Daoy (cell line): ENCODE measurements around the gene DCC. TPM values are rescaled to one million over a fixed set of nuclear protein-coding genes. Genes with fewer than 3 reads are reported as not detected.

Experiments used
- DNase-seq: peaks from one replicate; pipeline ENCODE4 v3.0.0-alpha.2; 2015; ENCODE audit warnings: low read depth
- total RNA-seq: library from RNA; depleted of rRNA; stranded (reverse); fragments of >200 nt; shearing (Covaris generic); gene quantifications from 2 replicates; pipeline ENCODE4 v1.2.3, GENCODE V29; 2014

Gene DCC
- total RNA-seq, 1 experiment from 2014 or later = not detected

DNA sequence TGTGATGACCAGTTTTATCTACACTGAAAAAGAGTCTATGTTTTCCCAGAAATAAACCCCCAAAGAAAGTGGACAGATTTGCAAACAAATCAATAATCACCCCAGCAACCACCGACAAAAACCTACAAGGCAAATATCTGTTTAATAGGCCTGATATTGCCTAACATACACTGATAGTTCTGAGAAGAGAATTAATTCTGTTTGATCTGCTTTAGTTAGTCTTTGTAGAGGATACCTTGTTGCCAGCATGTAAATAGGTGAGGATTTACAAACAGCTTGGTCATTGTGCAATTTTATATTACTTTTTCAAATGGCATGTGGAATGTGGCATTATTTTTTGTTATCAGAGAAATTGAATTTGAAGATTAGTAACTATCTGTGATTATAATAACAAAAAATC is 86.5 kb downstream of the DCC start:
- DNase-seq = no peak

- DNase-seq = no peak
Observed at GRCh38 chr18:52427521-52428175, 87.7 kb downstream of the DCC start.

GRCh38 chr18:52431683-52432082 is 91.7 kb downstream of the DCC start:
- no peak for DNase-seq

GRCh38 chr18:52433797-52434196 is 93.8 kb downstream of the DCC start:
- DNase-seq = no peak

DNA sequence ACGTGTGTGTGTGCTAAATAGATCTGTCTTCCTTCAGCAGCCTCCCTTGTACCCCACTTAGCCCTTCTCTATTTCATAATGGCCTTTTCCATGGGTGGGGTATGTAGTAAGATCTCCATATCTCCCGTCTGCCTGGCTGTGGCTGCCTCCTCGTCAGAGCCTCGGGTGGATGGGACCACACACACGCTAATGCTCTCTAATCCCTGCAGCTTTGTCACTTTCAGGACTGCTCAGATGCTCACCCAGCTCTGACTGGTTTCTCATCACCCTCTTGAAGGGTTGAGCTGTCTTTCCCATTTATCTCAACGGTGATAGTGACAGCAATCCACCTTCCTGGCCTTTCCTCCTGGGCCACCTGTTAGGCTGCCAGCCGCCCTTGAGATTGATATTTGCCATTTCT is 95.3 kb downstream of the DCC start:
- DNase-seq = no peak

DNA sequence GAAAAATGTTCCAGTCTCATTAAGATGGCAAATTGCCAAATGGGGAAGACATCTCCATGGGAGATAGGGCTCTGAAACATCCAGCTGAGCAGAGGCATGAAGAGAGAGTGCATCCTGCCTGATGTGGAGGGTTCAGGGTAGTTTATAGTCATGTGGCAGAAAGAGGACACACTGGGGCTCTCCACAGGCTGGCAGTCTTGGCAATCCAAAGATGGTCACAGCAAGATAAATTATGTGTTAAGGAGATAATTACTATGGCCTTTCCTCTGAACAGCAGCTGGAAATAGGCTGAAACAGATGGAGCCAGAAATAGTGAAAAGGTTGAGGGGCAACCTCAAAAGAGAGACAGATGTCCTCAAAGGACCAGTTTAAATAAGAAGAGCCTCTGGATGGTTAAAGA is 97.2 kb downstream of the DCC start:
- no peak for DNase-seq

DNA sequence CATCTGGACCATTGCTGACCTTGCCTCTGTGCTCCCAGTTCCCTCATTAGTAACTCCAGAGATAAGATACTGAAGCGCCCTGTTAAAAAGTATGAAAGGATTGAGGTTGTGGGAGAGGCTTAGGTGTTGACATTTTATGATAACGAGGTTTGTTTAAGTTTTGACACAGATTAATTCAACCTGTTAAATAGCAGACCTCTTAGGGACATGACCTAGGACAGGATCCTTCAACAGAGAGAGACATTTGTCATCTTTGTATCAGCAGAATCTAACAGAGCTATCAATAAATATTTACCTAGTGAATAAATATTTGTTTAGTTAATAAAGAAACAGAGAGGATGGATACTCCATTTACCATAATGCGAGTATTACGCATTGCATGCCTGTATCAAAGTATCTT is 99.5 kb downstream of the DCC start:
- DNase-seq = no peak

- no peak for DNase-seq
Observed at GRCh38 chr18:52441794-52442193, 101.8 kb downstream of the DCC start.

DNA sequence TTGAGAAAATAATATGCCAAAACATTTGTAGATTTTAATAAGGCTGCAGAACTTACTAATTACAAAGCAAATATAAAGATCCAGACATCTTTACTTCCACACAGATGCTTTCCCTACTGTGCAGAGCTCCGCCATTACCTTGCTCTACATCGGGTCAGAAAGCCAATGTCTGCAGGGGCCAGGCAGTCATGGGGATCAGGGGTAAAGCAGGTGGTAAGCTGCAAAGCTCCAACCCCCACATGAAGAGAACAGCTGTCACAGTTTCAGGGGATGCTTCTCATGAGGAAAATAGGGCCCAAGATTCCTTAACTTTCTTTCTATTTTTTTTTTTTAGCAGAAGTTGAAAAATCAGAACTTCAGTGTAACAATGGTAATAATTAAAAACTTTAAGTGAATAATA is 102.7 kb downstream of the DCC start:
- no peak for DNase-seq

- no peak for DNase-seq
Observed at GRCh38 chr18:52451256-52451655, 111.3 kb downstream of the DCC start.

DNA sequence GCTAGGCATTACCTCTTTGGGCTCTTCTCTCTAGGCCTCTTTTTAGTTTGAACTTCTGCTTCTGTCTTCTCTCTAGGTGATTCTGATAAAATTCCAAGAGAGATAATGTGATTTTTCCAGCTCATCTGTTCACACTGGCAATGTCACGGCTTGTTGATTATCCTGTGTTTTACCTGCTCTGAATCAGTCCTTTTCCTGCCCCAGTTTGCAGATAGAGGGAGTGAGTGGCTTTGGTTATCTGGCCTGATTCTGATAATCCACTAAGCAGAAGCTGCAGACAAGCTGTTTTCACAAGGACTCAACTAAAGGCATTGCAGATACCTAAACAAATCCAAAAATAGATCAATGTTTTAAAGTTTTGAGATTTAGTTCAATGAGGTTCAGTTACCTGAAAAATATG is 111.9 kb downstream of the DCC start:
- no peak for DNase-seq

DNA sequence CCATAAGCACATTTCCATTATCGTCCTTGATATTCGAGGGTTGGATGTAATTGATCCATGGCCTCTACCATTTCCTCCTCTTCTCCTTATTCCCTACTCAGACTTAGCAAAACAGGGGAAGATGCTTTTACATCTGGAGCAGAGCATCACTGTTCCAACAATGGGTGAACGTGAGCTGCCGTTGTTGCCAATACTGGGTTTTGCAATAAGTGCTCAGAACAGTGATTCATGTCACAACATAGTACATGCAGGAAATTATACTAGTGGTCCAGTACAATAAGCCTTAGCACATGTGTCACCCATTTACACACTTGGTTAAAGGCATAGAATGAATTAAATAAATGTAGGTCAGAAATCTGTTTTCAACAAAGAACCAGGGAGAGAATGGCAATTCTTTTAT is 112.4 kb downstream of the DCC start:
- no peak for DNase-seq

DNA sequence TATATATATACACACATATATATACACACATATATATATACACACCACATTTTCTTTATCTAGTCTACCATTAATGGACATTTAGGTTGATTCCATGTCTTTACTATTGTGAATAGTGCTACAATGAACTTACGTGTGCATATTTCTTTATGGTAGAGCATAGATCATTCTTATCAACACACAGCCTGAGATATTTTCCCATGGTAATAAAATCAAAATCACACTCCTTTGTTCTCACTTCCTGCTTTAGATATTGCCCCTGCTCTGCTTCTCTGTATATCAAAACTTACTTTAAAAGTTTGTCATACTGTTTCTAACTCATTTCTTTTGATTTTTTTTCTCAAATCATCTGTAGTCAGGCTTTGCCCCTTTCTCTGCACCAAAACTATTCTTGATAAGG is 119.9 kb downstream of the DCC start:
- DNase-seq = no peak

DNA sequence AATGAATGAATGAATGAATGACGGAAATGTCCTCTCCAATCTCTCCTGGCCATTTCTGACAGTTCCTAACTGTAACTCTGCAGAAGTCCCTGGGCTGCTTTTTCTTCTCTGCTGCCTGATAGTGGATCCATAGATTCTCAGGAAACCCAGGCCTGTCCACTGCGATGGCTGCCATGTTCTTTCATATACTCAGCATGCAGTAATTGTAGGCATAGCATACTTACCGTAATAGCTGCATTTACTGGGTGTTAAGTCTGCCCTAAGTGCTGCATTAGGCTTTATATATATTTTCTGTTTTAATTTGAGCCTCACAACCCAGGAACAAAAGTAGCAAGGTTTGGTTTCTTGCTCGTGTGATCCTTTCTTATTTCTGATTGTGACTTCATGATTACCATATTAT is 122.9 kb downstream of the DCC start:
- no peak for DNase-seq

DNA sequence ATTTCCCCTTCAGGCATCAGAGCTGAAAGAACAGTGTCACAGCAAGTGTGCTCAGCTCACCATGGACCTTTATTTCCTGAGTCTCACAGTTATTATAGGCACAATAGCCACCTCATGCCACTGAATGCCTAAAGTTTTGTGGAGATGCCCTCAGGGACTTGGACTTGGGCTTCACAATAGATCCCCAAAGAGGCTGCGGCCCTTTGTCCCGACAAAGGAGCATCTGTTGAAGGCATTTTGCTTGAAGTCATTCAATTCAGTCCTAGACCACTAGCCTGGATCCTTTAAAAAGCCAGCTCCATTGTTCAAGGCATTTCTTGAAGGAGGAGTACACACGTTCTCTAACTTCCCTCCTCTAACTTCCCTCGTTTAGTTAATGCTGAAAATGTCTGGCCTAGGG is 125.4 kb downstream of the DCC start:
- no peak for DNase-seq

- DNase-seq = no peak
Observed at GRCh38 chr18:52468496-52468895, 128.5 kb downstream of the DCC start.

DNA sequence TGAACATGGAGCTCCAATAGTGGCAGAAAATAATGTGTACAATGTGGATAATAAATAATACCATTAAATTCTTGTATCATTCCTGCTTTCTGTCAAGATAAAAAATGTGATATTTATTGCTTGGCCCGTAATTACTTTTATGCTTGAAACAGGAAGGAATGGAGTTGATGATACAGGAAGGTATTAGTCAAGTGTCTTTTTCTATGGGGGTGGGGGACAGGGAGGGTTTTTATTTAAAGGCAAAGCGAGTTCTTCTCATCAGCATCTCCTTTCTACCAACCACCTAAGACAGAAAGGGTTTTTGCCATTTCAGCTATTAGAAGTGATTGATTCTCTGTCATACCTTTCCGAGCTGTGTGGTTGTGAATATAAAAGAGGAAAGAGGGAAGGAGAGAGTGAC is 135.3 kb downstream of the DCC start:
- DNase-seq = no peak

- no peak for DNase-seq
Observed at GRCh38 chr18:52481116-52481515, 141.1 kb downstream of the DCC start.

DNA sequence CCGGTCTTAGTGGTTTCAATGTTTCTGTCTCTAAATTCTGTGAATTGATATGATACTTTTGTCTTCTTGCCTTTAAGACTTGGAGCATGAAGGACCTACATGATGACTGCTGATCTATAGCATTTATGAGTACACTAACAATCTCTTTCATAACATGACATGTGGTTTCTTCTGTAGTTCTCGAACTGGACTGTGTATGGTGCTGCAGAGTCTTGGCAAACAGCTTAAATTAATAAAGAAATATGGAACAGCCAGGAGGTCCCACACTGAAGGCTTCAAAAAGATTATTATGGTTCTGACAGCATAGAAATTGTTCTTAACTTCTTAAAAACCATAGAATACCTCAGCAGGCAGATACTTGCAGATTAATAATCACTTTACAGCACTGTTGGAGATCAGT is 145.0 kb downstream of the DCC start:
- no peak for DNase-seq

GRCh38 chr18:52486052-52486451 is 146.1 kb downstream of the DCC start:
- DNase-seq = no peak

- no peak for DNase-seq
Observed at GRCh38 chr18:52489396-52490306, 149.7 kb downstream of the DCC start.

DNA sequence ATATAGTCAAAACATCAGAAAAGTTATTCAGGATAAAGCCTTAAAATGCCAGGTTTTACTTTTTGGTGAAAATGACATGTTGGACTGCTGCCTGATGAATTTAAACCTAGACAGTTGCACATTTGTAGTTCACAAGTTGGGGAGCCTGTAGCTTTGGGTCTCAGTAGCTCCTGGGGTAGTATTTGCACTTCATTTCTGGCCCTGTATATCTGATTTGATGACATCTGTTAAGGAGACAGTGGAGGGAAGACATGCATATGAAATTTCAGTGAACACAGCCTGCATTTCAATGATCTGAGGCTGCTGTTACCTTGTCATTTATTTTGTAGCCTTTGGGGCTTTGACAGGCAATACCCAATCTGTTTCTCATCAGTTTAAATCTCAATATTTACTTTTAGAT is 156.4 kb downstream of the DCC start:
- DNase-seq = no peak

DNA sequence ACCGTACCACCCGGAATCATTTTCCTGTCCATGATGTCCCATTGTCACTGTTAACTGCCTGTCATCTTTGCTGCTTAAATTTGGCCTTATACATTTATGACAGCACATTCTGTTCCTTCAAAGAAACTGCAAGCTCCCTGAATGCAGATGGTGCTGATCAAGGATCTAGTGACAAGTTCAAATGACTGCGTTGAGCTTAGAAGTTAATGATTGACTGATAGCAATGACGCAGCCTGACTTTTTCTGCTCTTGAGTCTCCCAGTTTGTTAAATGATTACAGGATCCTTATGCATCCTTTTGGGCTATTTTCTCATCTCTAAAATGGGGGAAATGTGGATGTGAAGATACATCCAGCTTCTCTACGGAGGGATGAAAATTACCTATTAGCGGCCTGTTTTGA is 159.0 kb downstream of the DCC start:
- DNase-seq = no peak
